ENCODE measurements around the gene SLC13A2. TPM values are rescaled to one million over a fixed set of nuclear protein-coding genes. Genes with fewer than 3 reads are reported as not detected.

SLC13A2 gene
- total RNA-seq, 1 experiment from 2014 or later = 0.57 TPM

GRCh38 chr17:28468781-28469180 lies 4.7 kb upstream of the SLC13A2 start:
- H3K27me3 Mint-ChIP-seq (ENCODE audit: insufficient read depth, unreplicated experiment) = no peaks in the 10 kb centered on the region
- Histone ChIP-seq H3K27me3 (replicated peaks; ENCODE audit: control insufficient read depth, insufficient read depth, low read length) (no peaks in the 10 kb centered on the region), H3K4me3 (ENCODE audit: low read depth, low read length) (no peak overlapping the region), H3K9me3 (no peaks in the 10 kb centered on the region), H3K36me3 (ENCODE audit: control insufficient read depth, insufficient read depth, low read length) (no peaks in the 10 kb centered on the region), H3K4me1 (peaks cover 63% of the 10 kb centered on the region)
- no peak for DNase-seq
- intact Hi-C loops (cut with micrococcal nuclease; ENCODE audit: unreplicated experiment) = no loop called here
- ChIA-PET CTCF (interaction anchor here (0.6 kb wide), 1 partner anchor 24 kb away, joined by 5 read pairs; no protein-coding TSS in a partner anchor), POLR2A (interaction anchor here (0.6 kb wide), 1 partner anchor 149 kb away, joined by 3 read pairs; no protein-coding TSS in a partner anchor)
- H3K4me1 Mint-ChIP-seq (ENCODE audit: low read depth, unreplicated experiment) = peaks cover 57% of the 10 kb centered on the region
- no peak overlapping the region for H3K4me3 Mint-ChIP-seq (ENCODE audit: unreplicated experiment)
- no peaks in the 10 kb centered on the region for H3K36me3 Mint-ChIP-seq (ENCODE audit: insufficient read depth, unreplicated experiment)
- no peaks in the 10 kb centered on the region for H3K9me3 Mint-ChIP-seq (ENCODE audit: unreplicated experiment)
- TF ChIP-seq CTCF (IDR thresholded peaks at IDR 0.05; ENCODE audit: insufficient read depth in 1 of 2, low read depth in 1 of 2, low read length in 1 of 2, severe bottlenecking in 1 of 2, unreplicated experiment in 1 of 2) = no peak
- no TSS peak for BruUV-seq (replicated peaks)
- H3K27ac Mint-ChIP-seq (ENCODE audit: unreplicated experiment) = no peak overlapping the region

- Histone ChIP-seq H3K4me3 (ENCODE audit: low read depth, low read length) (no peak overlapping the region), H3K36me3 (ENCODE audit: control insufficient read depth, insufficient read depth, low read length) (no peaks in the 10 kb centered on the region), H3K4me1 (peaks cover 69% of the 10 kb centered on the region), H3K27me3 (replicated peaks; ENCODE audit: control insufficient read depth, insufficient read depth, low read length) (no peaks in the 10 kb centered on the region), H3K9me3 (no peaks in the 10 kb centered on the region)
- Mint-ChIP-seq H3K4me1 (ENCODE audit: low read depth, unreplicated experiment) (peaks cover 61% of the 10 kb centered on the region), H3K9me3 (ENCODE audit: unreplicated experiment) (no peaks in the 10 kb centered on the region), H3K27ac (ENCODE audit: unreplicated experiment) (peak overlapping the region; percentile 10), H3K27me3 (ENCODE audit: insufficient read depth, unreplicated experiment) (no peaks in the 10 kb centered on the region), H3K36me3 (ENCODE audit: insufficient read depth, unreplicated experiment) (no peaks in the 10 kb centered on the region), H3K4me3 (ENCODE audit: unreplicated experiment) (no peak overlapping the region)
- intact Hi-C loops (cut with micrococcal nuclease; ENCODE audit: unreplicated experiment) = no loop called here
- ChIA-PET CTCF (interaction anchor here (0.6 kb wide), 1 partner anchor 25 kb away, joined by 5 read pairs; no protein-coding TSS in a partner anchor), POLR2A (no interaction called here)
- no TSS peak for BruUV-seq (replicated peaks)
- DNase-seq = peak in 1 of 2 experiments; percentile 27
- TF ChIP-seq CTCF (IDR thresholded peaks at IDR 0.05; ENCODE audit: insufficient read depth in 1 of 2, low read depth in 1 of 2, low read length in 1 of 2, severe bottlenecking in 1 of 2, unreplicated experiment in 1 of 2) = no peak
Observed at GRCh38 chr17:28469376-28469775, 4.1 kb upstream of the SLC13A2 start.

GRCh38 chr17:28470266-28470913 lies 3.1 kb upstream of the SLC13A2 start:
- Mint-ChIP-seq H3K36me3 (ENCODE audit: insufficient read depth, unreplicated experiment) (no peaks in the 10 kb centered on the region), H3K27ac (ENCODE audit: unreplicated experiment) (peak overlapping the region; percentile 49), H3K4me3 (ENCODE audit: unreplicated experiment) (no peak overlapping the region), H3K9me3 (ENCODE audit: unreplicated experiment) (no peaks in the 10 kb centered on the region), H3K27me3 (ENCODE audit: insufficient read depth, unreplicated experiment) (no peaks in the 10 kb centered on the region), H3K4me1 (ENCODE audit: low read depth, unreplicated experiment) (peaks cover 66% of the 10 kb centered on the region)
- H3K4me3 ChIP-seq (ENCODE audit: low read depth, low read length) = no peak overlapping the region
- CTCF ChIA-PET = interaction anchor here (1.1 kb wide), 1 partner anchor 100 kb away, joined by 7 read pairs; the partner anchor contains the start of gene VTN
- H3K36me3 ChIP-seq (ENCODE audit: control insufficient read depth, insufficient read depth, low read length) = no peaks in the 10 kb centered on the region
- no peak for TF ChIP-seq CTCF (IDR thresholded peaks at IDR 0.05; ENCODE audit: insufficient read depth in 1 of 2, low read depth in 1 of 2, low read length in 1 of 2, severe bottlenecking in 1 of 2, unreplicated experiment in 1 of 2)
- peaks cover 78% of the 10 kb centered on the region for H3K4me1 ChIP-seq
- POLR2A ChIA-PET = no interaction called here
- intact Hi-C loops (cut with micrococcal nuclease; ENCODE audit: unreplicated experiment) = no loop called here
- peak in 1 of 2 experiments; percentile 60 for DNase-seq
- no peaks in the 10 kb centered on the region for H3K9me3 ChIP-seq
- no TSS peak for BruUV-seq (replicated peaks)
- H3K27me3 ChIP-seq (replicated peaks; ENCODE audit: control insufficient read depth, insufficient read depth, low read length) = no peaks in the 10 kb centered on the region

Measured in Caco-2 (cell line).